GM13976 (cell line): ENCODE results near the gene SCN11A.

Experiments
- DNase-seq: peaks from one replicate; pipeline ENCODE4 v3.0.0; 2012; ENCODE audit warnings: low spot score
- in situ Hi-C: fragments of 300-500 bp; cut with MboI; formaldehyde crosslinking; loops from one replicate; pipeline ENCODE4 v1.12.0; 2022; ENCODE audit warnings: low sequenced_read_pairs, mixed read lengths, inconsistent platforms; ENCODE audit not compliant: unreplicated experiment
- TF ChIP-seq, protein P1 (sequence below): IDR thresholded peaks from 2 replicates; pipeline ENCODE4 v1.5.1; 2012; ENCODE audit warnings: borderline replicate concordance, mild to moderate bottlenecking; ENCODE audit not compliant: insufficient read depth; ENCODE audit errors: extremely low read depth, missing control alignments, control extremely low read depth

SCN11A gene

GRCh38 chr3:39051649-39052561, at the start of gene SCN11A, which contains the start of gene WDR48:
TSS of gene SCN11A (minus strand) at chr3:39051944. CDS start at chr3:38950362, 101,582 bp downstream.
TSS of gene WDR48 (plus strand) at chr3:39052016. CDS start at chr3:39052026, 10 bp downstream.
- peak; percentile 92 for DNase-seq
- in situ Hi-C loops = no loop called here
- TF ChIP-seq, protein P1, sequence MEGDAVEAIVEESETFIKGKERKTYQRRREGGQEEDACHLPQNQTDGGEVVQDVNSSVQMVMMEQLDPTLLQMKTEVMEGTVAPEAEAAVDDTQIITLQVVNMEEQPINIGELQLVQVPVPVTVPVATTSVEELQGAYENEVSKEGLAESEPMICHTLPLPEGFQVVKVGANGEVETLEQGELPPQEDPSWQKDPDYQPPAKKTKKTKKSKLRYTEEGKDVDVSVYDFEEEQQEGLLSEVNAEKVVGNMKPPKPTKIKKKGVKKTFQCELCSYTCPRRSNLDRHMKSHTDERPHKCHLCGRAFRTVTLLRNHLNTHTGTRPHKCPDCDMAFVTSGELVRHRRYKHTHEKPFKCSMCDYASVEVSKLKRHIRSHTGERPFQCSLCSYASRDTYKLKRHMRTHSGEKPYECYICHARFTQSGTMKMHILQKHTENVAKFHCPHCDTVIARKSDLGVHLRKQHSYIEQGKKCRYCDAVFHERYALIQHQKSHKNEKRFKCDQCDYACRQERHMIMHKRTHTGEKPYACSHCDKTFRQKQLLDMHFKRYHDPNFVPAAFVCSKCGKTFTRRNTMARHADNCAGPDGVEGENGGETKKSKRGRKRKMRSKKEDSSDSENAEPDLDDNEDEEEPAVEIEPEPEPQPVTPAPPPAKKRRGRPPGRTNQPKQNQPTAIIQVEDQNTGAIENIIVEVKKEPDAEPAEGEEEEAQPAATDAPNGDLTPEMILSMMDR = no peak

- in situ Hi-C loops = no loop called here
- TF ChIP-seq, protein P1 = peak; percentile 63
- peak; percentile 83 for DNase-seq
These were observed 49.4 kb upstream of the SCN11A start for GRCh38 chr3:39101022-39101689.

DNA sequence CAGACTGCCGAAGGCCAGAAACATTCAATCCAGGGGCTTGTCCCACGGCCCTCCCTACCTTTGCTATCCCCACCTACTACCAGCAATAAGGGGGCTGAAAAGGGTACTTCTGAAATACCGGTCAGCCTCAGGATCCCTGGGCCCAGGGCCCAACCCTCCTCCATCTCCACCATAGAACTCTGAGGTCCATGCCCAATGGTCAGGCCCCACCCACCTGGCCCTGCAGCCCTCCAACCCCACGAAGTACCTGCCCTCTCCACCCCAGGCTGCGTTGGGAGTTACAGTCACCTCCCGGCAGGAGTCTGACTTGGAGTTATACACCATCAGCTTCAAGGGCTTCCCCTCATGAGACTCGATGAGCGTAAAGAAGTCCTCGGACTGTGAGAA, 48.7 kb upstream of the SCN11A start:
- DNase-seq = no peak
- TF ChIP-seq, protein P1 = no peak
- in situ Hi-C loops = no loop called here

DNA sequence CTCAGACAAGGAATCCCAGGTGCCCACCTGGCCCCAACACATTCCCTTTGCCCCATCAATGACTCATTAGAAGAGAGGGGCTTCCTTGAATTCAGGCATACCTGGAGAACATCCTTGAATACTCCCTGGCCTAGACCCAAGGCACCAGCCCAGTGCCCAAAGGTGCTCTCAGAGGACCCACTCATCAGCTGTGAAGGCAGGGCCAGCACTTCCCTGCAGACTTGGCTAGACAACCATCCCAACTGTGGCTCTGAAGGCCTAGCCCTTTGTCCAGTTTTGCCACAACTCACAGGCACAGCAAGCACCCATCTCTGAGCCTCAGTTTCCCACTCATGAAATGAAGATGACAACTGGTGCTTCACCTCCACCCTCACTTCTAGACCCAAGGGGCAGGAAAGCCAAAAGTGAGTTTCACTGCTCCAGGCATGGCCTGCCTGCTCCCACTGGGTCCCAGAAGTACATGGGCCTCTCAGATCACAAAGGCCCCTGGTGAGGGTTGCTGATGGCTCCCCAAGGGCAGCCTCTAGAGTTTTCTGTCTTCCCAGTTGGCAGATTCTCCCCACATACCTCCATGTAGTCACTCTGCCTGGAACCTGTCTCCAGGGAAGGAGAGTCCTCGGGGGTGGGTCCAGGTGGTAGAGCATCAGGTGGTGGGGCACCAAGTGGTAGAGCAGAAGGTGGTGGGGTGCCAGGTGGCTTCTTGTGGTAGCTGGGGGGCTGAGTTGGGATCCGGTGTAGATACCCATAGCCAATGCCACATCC, 48.2 kb upstream of the SCN11A start:
- TF ChIP-seq, protein P1 = no peak
- in situ Hi-C loops = loop anchor here (10.0 kb wide), 2 partner anchors 85 to 175 kb away; no protein-coding TSS in a partner anchor
- no peak for DNase-seq

DNA sequence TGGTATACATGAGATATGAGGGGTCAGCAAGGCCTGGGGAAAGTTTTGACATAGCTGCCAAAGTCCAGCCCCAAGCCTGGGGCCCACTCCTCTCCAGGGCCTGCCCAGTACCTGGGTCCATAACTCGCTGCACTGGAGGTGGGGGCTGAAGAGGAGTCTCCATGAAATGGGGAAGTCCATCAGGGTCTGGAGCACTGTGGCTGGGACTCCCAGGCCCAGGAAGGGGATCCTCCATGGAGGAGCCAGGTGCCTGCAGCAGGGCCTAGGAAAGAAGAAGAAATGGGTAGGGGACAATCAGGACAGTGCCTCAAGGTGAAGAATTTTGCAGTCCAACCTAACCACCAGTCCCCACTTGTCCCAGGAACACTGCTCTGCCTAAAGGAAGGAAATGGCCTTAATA, 47.5 kb upstream of the SCN11A start:
- TF ChIP-seq, protein P1 = no peak
- DNase-seq = no peak
- in situ Hi-C loops = loop anchor here (10.0 kb wide), 2 partner anchors 86 to 176 kb away; no protein-coding TSS in a partner anchor
